K562 (cell line): ENCODE results near the gene WDR91. TPM values are rescaled to one million over a fixed set of nuclear protein-coding genes. Genes with fewer than 3 reads are reported as not detected.

Experiments used
- CBX3 ChIP-seq, 2 experiments: IDR thresholded peaks; 1 replicate in 1 of 2; 2 replicates in 1 of 2; pipeline ENCODE4 v1.6.1; 2012; ENCODE audit warnings: inconsistent platforms in 2 of 2, low read length in 2 of 2, borderline replicate concordance in 1 of 2, control low read depth in 1 of 2
- CTBP1 ChIP-seq: fragments of 450-650 bp; IDR thresholded peaks from 2 replicates; pipeline ENCODE4 v1.6.1; 2016; ENCODE audit warnings: borderline replicate concordance
- CTCFL ChIP-seq: IDR thresholded peaks from 2 replicates; pipeline ENCODE4 v1.6.1; 2011; ENCODE audit warnings: borderline replicate concordance, low read depth, mild to moderate bottlenecking, moderate library complexity, low read length; ENCODE audit not compliant: insufficient read depth, poor library complexity, severe bottlenecking
- CXXC5 ChIP-seq: fragments of 250-450 bp; sonication (Bioruptor Pico); IDR thresholded peaks from 2 replicates; pipeline ENCODE4 v1.8.0; 2022; ENCODE audit warnings: inconsistent platforms, mild to moderate bottlenecking, moderate library complexity
- ETS2 ChIP-seq: IDR thresholded peaks from 2 replicates; pipeline ENCODE4 v1.6.1; 2016; ENCODE audit warnings: borderline replicate concordance, missing genetic modification characterization, mild to moderate bottlenecking, moderate library complexity, missing compliant biosample characterization; ENCODE audit not compliant: poor library complexity, severe bottlenecking
- FOXK1 ChIP-seq: sonication (generic); formaldehyde crosslinking; IDR thresholded peaks from 2 replicates; pipeline ENCODE4 v1.8.0; 2022; ENCODE audit warnings: missing genetic modification reagents, mild to moderate bottlenecking, borderline replicate concordance
- HBP1 ChIP-seq: fragments of 450-650 bp; formaldehyde crosslinking; IDR thresholded peaks from 2 replicates; pipeline ENCODE4 v1.4.0; 2022; ENCODE audit warnings: missing genetic modification characterization
- HDAC1 ChIP-seq, 2 experiments: fragments of 450-650 bp; IDR thresholded peaks; 2 replicates each; pipeline ENCODE4 v1.6.1; 2016 to 2017; ENCODE audit warnings: inconsistent platforms in 1 of 2, mild to moderate bottlenecking in 1 of 2, moderate library complexity in 1 of 2
- KLF1 ChIP-seq: fragments of 450-650 bp; IDR thresholded peaks from 2 replicates; pipeline ENCODE4 v1.6.1; 2016; ENCODE audit warnings: missing genetic modification characterization, missing compliant biosample characterization
- MAZ ChIP-seq, 2 experiments: fragments of 450-650 bp in 1 of 2; sonication (generic) in 1 of 2; formaldehyde crosslinking; IDR thresholded peaks in 1 of 2; conservative IDR thresholded peaks in 1 of 2; 2 replicates each; pipeline versions ENCODE4 v1.4.0 to v1.5.0; 2020; ENCODE audit warnings: mild to moderate bottlenecking in 1 of 2, missing genetic modification reagents in 1 of 2
- NFATC3 ChIP-seq: fragments of 450-650 bp; IDR thresholded peaks from 2 replicates; pipeline ENCODE4 v1.6.1; 2017; ENCODE audit warnings: mild to moderate bottlenecking
- NR2C1 ChIP-seq, 2 experiments: fragments of 450-650 bp; IDR thresholded peaks; 2 replicates each; pipeline ENCODE4 v1.6.1; 2017; ENCODE audit warnings: mild to moderate bottlenecking in 2 of 2, antibody characterized with exemption in 1 of 2, inconsistent platforms in 1 of 2, missing compliant biosample characterization in 1 of 2, missing genetic modification characterization in 1 of 2
- NUFIP1 ChIP-seq: fragments of 450-650 bp; IDR thresholded peaks from 2 replicates; pipeline ENCODE4 v1.6.1; 2018; ENCODE audit not compliant: partially characterized antibody
- PCBP2 ChIP-seq: fragments of 200-400 bp; formaldehyde crosslinking; IDR thresholded peaks from 2 replicates; pipeline ENCODE4 v1.6.1; 2018; ENCODE audit warnings: low read length, low read depth, mild to moderate bottlenecking, moderate library complexity; ENCODE audit not compliant: poor library complexity, severe bottlenecking
- RB1 ChIP-seq: fragments of 450-650 bp; IDR thresholded peaks from 2 replicates; pipeline ENCODE4 v1.6.1; 2017; ENCODE audit warnings: low read depth, mild to moderate bottlenecking
- RBM25 ChIP-seq: fragments of 200-400 bp; formaldehyde crosslinking; IDR thresholded peaks from 2 replicates; pipeline ENCODE4 v1.6.1; 2018; ENCODE audit warnings: low read length, low read depth, moderate library complexity; ENCODE audit not compliant: severe bottlenecking
- SMARCA5 ChIP-seq: fragments of 450-650 bp; IDR thresholded peaks from 2 replicates; pipeline ENCODE4 v1.6.1; 2016
- TAF15 ChIP-seq: fragments of 200-400 bp; formaldehyde crosslinking; IDR thresholded peaks from 2 replicates; pipeline ENCODE4 v1.6.1; 2017; ENCODE audit warnings: mild to moderate bottlenecking, low read depth, low read length, moderate library complexity
- TRIM24 ChIP-seq, 2 experiments: fragments of 450-650 bp; IDR thresholded peaks; 2 replicates each; pipeline ENCODE4 v1.6.1; 2016
- VEZF1 ChIP-seq: fragments of 200-800 bp; sonication (Bioruptor generic); IDR thresholded peaks from 2 replicates; pipeline ENCODE4 v1.6.1; 2017; ENCODE audit warnings: missing genetic modification characterization, missing compliant biosample characterization
- YBX1 ChIP-seq: fragments of 450-650 bp; IDR thresholded peaks from 2 replicates; pipeline ENCODE4 v1.7.1; 2016; ENCODE audit warnings: mild to moderate bottlenecking
- ZBTB7A ChIP-seq: IDR thresholded peaks from 2 replicates; pipeline ENCODE4 v1.6.1; 2011; ENCODE audit warnings: low read depth, mild to moderate bottlenecking, low read length, moderate library complexity, borderline replicate concordance; ENCODE audit not compliant: control insufficient read depth
- ZNF324 ChIP-seq: fragments of 250-450 bp; sonication (Bioruptor Pico); IDR thresholded peaks from 2 replicates; pipeline ENCODE4 v1.4.0; 2020; ENCODE audit warnings: mild to moderate bottlenecking
- polyA plus RNA-seq, 8 experiments: library from polyadenylated mRNA; depleted of rRNA in 4 of 8; stranded (reverse) in 5 of 8; unstranded in 3 of 8; fragments of >200 nt; fragmentation: Nextera tagmentation in 2 of 8; fragmentation: Illumina TruSeq in 1 of 8; extraction: Ambion mirVana in 2 of 8; extraction: Trizol in 1 of 8; gene quantifications; 2 replicates each; pipeline versions ENCODE4 v1.2.1 to v1.2.3, GENCODE V29; 2011 to 2014; ENCODE audit warnings: inconsistent platforms in 1 of 8, missing spikeins in 1 of 8
- total RNA-seq, 7 experiments: library from RNA; depleted of rRNA in 6 of 7; stranded (reverse); fragments of >200 nt in 6 of 7; fragmentation: Illumina TruSeq in 2 of 7; extraction: Trizol in 2 of 7; gene quantifications; 2 replicates each; pipeline versions ENCODE4 v1.2.1 to v1.2.3, GENCODE V29; 2011 to 2021; ENCODE audit warnings: low replicate concordance in 1 of 7

WDR91 gene
- total and polyA plus RNA-seq, 9 of the 15 experiments (the other 6 are each of a cell fraction or from before 2014, with no cell fraction given): 1.9 to 18.2 (median 9.8) TPM

GRCh38 chr7:135232720-135233119 is 21.4 kb upstream of the WDR91 start (continued):
- TF ChIP-seq HBP1 (CRISPR knock-in tag) (no peak), NFATC3 (no peak), NR2C1 (IDR thresholded peaks at IDR 0.05) (peak; percentile 49; the same call in 1 of the 2 replicates), NR2C1 (tag; IDR thresholded peaks at IDR 0.05) (no peak), CTCFL (peak; percentile 66), ETS2 (no peak), VEZF1 (no peak), CBX3 (IDR thresholded peaks at IDR 0.05; ENCODE audit: borderline replicate concordance in 1 of 2, low read length in 2 of 2) (peak in 1 of 2 experiments; percentile 74; a peak in 1 of 3 replicates), NUFIP1 (no peak), SMARCA5 (no peak), ZNF324 (CRISPR knock-in tag) (no peak), YBX1 (no peak), RBM25 (no peak), TRIM24 (IDR thresholded peaks at IDR 0.05) (peak; percentile 12 to 25; a peak in 2 of 4 replicates), HDAC1 (IDR thresholded peaks at IDR 0.05) (no peak), KLF1 (tag) (peak; percentile 100), FOXK1 (CRISPR knock-in tag) (no peak), ZBTB7A (peak; percentile 74; the same call in 1 of the 2 replicates), MAZ (CRISPR knock-in tag; conservative IDR thresholded peaks at IDR 0.05 in 1 of 2, IDR thresholded peaks at IDR 0.05 in 1 of 2) (0 out of 4 replicates have a peak, but pooled peaks of 1 of the 2 experiments have one; percentile 12), TAF15 (no peak), PCBP2 (no peak), CTBP1 (peak; percentile 53; the same call in 1 of the 2 replicates), CXXC5 (CRISPR knock-in tag) (0 out of 2 replicates have a peak, but pooled peaks have one; percentile 24), RB1 (no peak)
